Cerebellar cortex (tissue), 1 donor: ENCODE measurements around the gene FKBP1A.
"Not testable (repeated sequence)": the region's sequence is repeated elsewhere in the genome, so short reads cannot be mapped to it uniquely, and the experiment has no call there.

Experiments used
- DNase-seq: peaks from one replicate; pipeline ENCODE4 v3.0.0-alpha.2; 2015; ENCODE audit warnings: low spot score

Gene FKBP1A

GRCh38 chr20:1363522-1363921 lies 29.3 kb downstream of the FKBP1A start:
- no peak for DNase-seq

- DNase-seq, result no peak
These were observed 30.4 kb downstream of the FKBP1A start for GRCh38 chr20:1362484-1362883.

GRCh38 chr20:1360094-1360846 lies 32.6 kb downstream of the FKBP1A start:
- no peak for DNase-seq

GRCh38 chr20:1357921-1358671 lies 34.8 kb downstream of the FKBP1A start:
- DNase-seq, result no peak

GRCh38 chr20:1353956-1354355 lies 38.9 kb downstream of the FKBP1A start:
- DNase-seq, result no peak

- DNase-seq, result no peak
These were observed 46.4 kb downstream of the FKBP1A start for GRCh38 chr20:1346315-1346969.

- no peak for DNase-seq
These were observed 47.1 kb downstream of the FKBP1A start for GRCh38 chr20:1345756-1346093.

GRCh38 chr20:1345030-1345755 lies 47.7 kb downstream of the FKBP1A start:
- DNase-seq, result no peak

GRCh38 chr20:1343446-1344124 lies 49.3 kb downstream of the FKBP1A start:
- not testable (repeated sequence) for DNase-seq

- DNase-seq, result no peak
These were observed 51.1 kb downstream of the FKBP1A start for GRCh38 chr20:1341561-1342265.

GRCh38 chr20:1338801-1339200 lies 54.1 kb downstream of the FKBP1A start:
- DNase-seq, result no peak

GRCh38 chr20:1338096-1338495 lies 54.8 kb downstream of the FKBP1A start:
- no peak for DNase-seq

GRCh38 chr20:1337441-1337840 lies 55.4 kb downstream of the FKBP1A start:
- DNase-seq, result no peak

GRCh38 chr20:1336699-1337367 lies 56.0 kb downstream of the FKBP1A start:
- DNase-seq, result peak; percentile 42

GRCh38 chr20:1335961-1336698 lies 56.7 kb downstream of the FKBP1A start:
- DNase-seq, result no peak

GRCh38 chr20:1334761-1335160 lies 58.1 kb downstream of the FKBP1A start:
- no peak for DNase-seq

- DNase-seq, result no peak
These were observed 58.5 kb downstream of the FKBP1A start for GRCh38 chr20:1334370-1334731.

- DNase-seq, result no peak
These were observed 59.1 kb downstream of the FKBP1A start for GRCh38 chr20:1333462-1334369.

GRCh38 chr20:1332749-1333300 lies 60.0 kb downstream of the FKBP1A start:
- no peak for DNase-seq
